Measurements from ENCODE around the gene OR5B17.

OR5B17 gene

DNA sequence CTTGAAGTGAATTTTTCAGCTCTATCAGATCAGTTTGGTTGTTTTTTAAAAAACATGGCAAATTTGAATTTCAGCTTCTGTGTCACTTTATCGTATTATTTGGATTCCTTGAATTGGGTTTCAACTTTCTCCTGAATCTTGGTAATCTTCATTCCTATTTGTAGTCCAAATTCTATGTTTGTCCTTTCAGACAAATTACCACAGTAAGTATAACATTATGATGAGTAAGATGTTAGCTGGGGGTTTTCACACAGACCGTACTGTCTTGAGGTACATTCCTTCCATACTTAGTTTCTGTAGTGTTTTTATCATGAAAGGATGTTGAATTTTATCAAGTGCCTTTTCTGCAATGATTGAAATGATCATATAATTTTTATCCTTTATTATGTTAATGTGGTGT is 28.0 kb downstream of the OR5B17 start:
- no peak overlapping the region for H3K27ac ChIP-seq
- no peaks in the 10 kb centered on the region for H3K9me3 ChIP-seq
- no peaks in the 10 kb centered on the region for H3K36me3 ChIP-seq
- no peak for TF ChIP-seq Cebpa-rat (IDR thresholded peaks at IDR 0.05)
- H3K4me1 ChIP-seq: no peaks in the 10 kb centered on the region
- no peaks in the 10 kb centered on the region for H4K20me1 ChIP-seq
- no peaks in the 10 kb centered on the region for H3K27me3 ChIP-seq
- no peak overlapping the region for H3K4me2 ChIP-seq
- H3K4me3 ChIP-seq: no peak overlapping the region
- no peak overlapping the region for H3K9ac ChIP-seq

DNA sequence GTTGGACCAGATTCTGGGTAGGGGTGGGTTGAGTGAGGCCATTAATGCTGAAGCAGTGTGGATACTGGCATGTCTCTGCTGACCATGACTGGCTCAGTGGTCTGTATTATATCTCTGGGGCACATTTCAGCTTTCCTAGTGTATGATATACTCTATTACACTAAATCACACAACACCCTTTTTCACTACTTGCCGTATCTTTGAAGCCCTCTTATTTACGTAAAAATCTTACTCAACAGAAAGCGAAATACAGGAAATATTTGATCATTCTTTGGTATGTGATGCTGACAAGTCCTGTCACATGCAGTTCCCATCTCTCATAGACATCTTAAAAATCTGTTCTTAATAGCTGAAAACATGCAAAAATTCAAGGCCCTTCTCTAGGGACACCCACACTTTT is 40.3 kb downstream of the OR5B17 start:
- Histone ChIP-seq H3K4me1 (no peaks in the 10 kb centered on the region), H3K9ac (no peak overlapping the region), H4K20me1 (no peaks in the 10 kb centered on the region), H3K4me2 (no peak overlapping the region), H3K27me3 (no peaks in the 10 kb centered on the region), H3K9me3 (no peaks in the 10 kb centered on the region), H3K27ac (no peak overlapping the region), H3K4me3 (no peak overlapping the region), H3K36me3 (no peaks in the 10 kb centered on the region)
- no peak for TF ChIP-seq Cebpa-rat (IDR thresholded peaks at IDR 0.05)

DNA sequence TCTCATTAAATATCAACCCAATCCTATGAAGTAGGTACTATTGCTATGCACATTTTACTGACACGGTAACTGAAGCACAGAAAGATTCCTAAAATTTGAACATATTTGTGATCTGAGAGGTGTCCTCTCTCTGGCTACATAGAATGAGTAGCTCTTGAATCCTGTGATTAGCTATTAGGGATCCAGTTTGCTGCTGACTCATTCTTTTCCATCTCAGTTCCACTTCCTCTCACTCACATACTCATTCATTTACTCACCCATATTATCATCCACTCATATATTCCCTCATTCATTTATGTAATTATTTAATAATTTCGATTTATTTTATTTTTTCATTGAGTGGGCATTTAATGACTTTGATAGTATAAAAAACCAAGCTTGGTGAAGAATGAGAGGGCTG is 42.7 kb downstream of the OR5B17 start:
- Histone ChIP-seq H3K4me2 (no peak overlapping the region), H3K27me3 (no peaks in the 10 kb centered on the region), H4K20me1 (no peaks in the 10 kb centered on the region), H3K9ac (no peak overlapping the region), H3K27ac (no peak overlapping the region), H3K4me3 (no peak overlapping the region), H3K9me3 (peaks cover 7% of the 10 kb centered on the region), H3K4me1 (no peaks in the 10 kb centered on the region), H3K36me3 (no peaks in the 10 kb centered on the region)
- TF ChIP-seq Cebpa-rat (IDR thresholded peaks at IDR 0.05): no peak

Measured in BLaER1 (cell line).